ENCODE measurements around the gene PCDHGA12.
"Not testable (repeated sequence)": the region's sequence is repeated elsewhere in the genome, so short reads cannot be mapped to it uniquely, and the experiment has no call there.

DNA sequence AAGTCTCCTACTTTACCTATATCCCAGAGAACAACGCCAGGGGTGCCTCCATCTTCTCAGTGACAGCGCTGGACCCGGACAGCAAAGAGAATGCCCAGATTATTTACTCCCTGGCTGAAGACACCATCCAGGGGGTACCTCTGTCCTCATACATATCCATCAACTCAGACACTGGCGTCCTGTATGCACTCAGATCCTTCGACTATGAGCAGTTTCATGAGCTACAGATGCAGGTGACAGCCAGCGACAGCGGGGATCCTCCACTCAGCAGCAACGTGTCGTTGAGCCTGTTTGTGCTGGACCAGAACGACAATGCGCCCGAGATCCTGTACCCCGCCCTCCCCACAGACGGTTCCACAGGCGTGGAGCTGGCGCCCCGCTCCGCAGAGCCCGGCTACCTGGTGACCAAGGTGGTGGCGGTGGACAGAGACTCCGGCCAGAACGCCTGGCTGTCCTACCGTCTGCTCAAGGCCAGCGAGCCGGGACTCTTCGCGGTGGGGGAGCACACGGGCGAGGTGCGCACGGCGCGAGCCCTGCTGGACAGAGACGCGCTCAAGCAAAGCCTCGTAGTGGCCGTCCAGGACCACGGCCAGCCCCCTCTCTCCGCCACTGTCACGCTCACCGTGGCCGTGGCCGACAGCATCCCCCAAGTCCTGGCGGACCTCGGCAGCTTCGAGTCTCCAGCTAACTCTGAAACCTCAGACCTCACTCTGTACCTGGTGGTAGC, 15.6 kb upstream of the PCDHGA12 start:
- TF ChIP-seq, protein P1, sequence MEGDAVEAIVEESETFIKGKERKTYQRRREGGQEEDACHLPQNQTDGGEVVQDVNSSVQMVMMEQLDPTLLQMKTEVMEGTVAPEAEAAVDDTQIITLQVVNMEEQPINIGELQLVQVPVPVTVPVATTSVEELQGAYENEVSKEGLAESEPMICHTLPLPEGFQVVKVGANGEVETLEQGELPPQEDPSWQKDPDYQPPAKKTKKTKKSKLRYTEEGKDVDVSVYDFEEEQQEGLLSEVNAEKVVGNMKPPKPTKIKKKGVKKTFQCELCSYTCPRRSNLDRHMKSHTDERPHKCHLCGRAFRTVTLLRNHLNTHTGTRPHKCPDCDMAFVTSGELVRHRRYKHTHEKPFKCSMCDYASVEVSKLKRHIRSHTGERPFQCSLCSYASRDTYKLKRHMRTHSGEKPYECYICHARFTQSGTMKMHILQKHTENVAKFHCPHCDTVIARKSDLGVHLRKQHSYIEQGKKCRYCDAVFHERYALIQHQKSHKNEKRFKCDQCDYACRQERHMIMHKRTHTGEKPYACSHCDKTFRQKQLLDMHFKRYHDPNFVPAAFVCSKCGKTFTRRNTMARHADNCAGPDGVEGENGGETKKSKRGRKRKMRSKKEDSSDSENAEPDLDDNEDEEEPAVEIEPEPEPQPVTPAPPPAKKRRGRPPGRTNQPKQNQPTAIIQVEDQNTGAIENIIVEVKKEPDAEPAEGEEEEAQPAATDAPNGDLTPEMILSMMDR (conservative IDR thresholded peaks at IDR 0.05; ENCODE audit: low read length), result not testable (repeated sequence)
- TF ChIP-seq EZH2phosphoT487 (IDR thresholded peaks at IDR 0.05; ENCODE audit: borderline replicate concordance), result not testable (repeated sequence)
